ENCODE results near the gene NAPEPLD. TPM values are rescaled to one million over a fixed set of nuclear protein-coding genes. Genes with fewer than 3 reads are reported as not detected.

NAPEPLD gene
- total RNA-seq, 1 experiment from 2014 or later: 14.8 TPM

- intact Hi-C loops (cut with micrococcal nuclease; ENCODE audit: unreplicated experiment): no loop called here
- ChIA-PET CTCF (no interaction called here), POLR2A (ENCODE audit: low non-redundant PET) (no interaction called here)
- no peak overlapping the region for H3K4me3 ChIP-seq (ENCODE audit: low read depth, low read length, poor library complexity, severe bottlenecking)
- H3K27me3 ChIP-seq (replicated peaks; ENCODE audit: insufficient read depth, low read depth, low read length, poor library complexity): no peaks in the 10 kb centered on the region
- no TSS peak for BruUV-seq (replicated peaks)
- peaks cover 10% of the 10 kb centered on the region for H3K36me3 ChIP-seq (ENCODE audit: insufficient read depth, low read length, poor library complexity, severe bottlenecking)
- H3K4me1 ChIP-seq (ENCODE audit: insufficient read depth, low read length, poor library complexity, severe bottlenecking): no peaks in the 10 kb centered on the region
- TF ChIP-seq CTCF (conservative IDR thresholded peaks at IDR 0.05; ENCODE audit: low read depth, low read length) (no peak), EZH2 (IDR thresholded peaks at IDR 0.05; ENCODE audit: borderline replicate concordance, low read depth, low read length, poor library complexity, severe bottlenecking) (no peak)
- H3K9me3 ChIP-seq (ENCODE audit: low read depth, low read length, poor library complexity, severe bottlenecking): no peaks in the 10 kb centered on the region
- no peak overlapping the region for H3K27ac ChIP-seq (ENCODE audit: low read depth, low read length, poor library complexity, severe bottlenecking)
- no peak for DNase-seq (ENCODE audit: low spot score)
These were observed 31.9 kb downstream of the NAPEPLD start for GRCh38 chr7:103116991-103117390.

- H3K36me3 ChIP-seq (ENCODE audit: insufficient read depth, low read length, poor library complexity, severe bottlenecking): peaks cover 10% of the 10 kb centered on the region
- BruUV-seq (replicated peaks): no TSS peak
- intact Hi-C loops (cut with micrococcal nuclease; ENCODE audit: unreplicated experiment): no loop called here
- ChIA-PET POLR2A (ENCODE audit: low non-redundant PET) (no interaction called here), CTCF (no interaction called here)
- H3K27me3 ChIP-seq (replicated peaks; ENCODE audit: insufficient read depth, low read depth, low read length, poor library complexity): no peaks in the 10 kb centered on the region
- H3K9me3 ChIP-seq (ENCODE audit: low read depth, low read length, poor library complexity, severe bottlenecking): no peaks in the 10 kb centered on the region
- H3K4me3 ChIP-seq (ENCODE audit: low read depth, low read length, poor library complexity, severe bottlenecking): no peak overlapping the region
- no peak for DNase-seq (ENCODE audit: low spot score)
- TF ChIP-seq EZH2 (IDR thresholded peaks at IDR 0.05; ENCODE audit: borderline replicate concordance, low read depth, low read length, poor library complexity, severe bottlenecking) (no peak), CTCF (conservative IDR thresholded peaks at IDR 0.05; ENCODE audit: low read depth, low read length) (no peak)
- H3K27ac ChIP-seq (ENCODE audit: low read depth, low read length, poor library complexity, severe bottlenecking): no peak overlapping the region
- H3K4me1 ChIP-seq (ENCODE audit: insufficient read depth, low read length, poor library complexity, severe bottlenecking): no peaks in the 10 kb centered on the region
These were observed 32.4 kb downstream of the NAPEPLD start for GRCh38 chr7:103116511-103116910.

GRCh38 chr7:103115771-103116170, 33.1 kb downstream of the NAPEPLD start:
- no peaks in the 10 kb centered on the region for H3K9me3 ChIP-seq (ENCODE audit: low read depth, low read length, poor library complexity, severe bottlenecking)
- POLR2A ChIA-PET (ENCODE audit: low non-redundant PET): no interaction called here
- intact Hi-C loops (cut with micrococcal nuclease; ENCODE audit: unreplicated experiment): no loop called here
- H3K4me1 ChIP-seq (ENCODE audit: insufficient read depth, low read length, poor library complexity, severe bottlenecking): no peaks in the 10 kb centered on the region
- no peak overlapping the region for H3K4me3 ChIP-seq (ENCODE audit: low read depth, low read length, poor library complexity, severe bottlenecking)
- H3K27me3 ChIP-seq (replicated peaks; ENCODE audit: insufficient read depth, low read depth, low read length, poor library complexity): no peaks in the 10 kb centered on the region
- CTCF ChIA-PET: no interaction called here
- BruUV-seq (replicated peaks): no TSS peak
- H3K27ac ChIP-seq (ENCODE audit: low read depth, low read length, poor library complexity, severe bottlenecking): no peak overlapping the region
- DNase-seq (ENCODE audit: low spot score): no peak
- H3K36me3 ChIP-seq (ENCODE audit: insufficient read depth, low read length, poor library complexity, severe bottlenecking): peaks cover 7% of the 10 kb centered on the region
- TF ChIP-seq EZH2 (IDR thresholded peaks at IDR 0.05; ENCODE audit: borderline replicate concordance, low read depth, low read length, poor library complexity, severe bottlenecking) (no peak), CTCF (conservative IDR thresholded peaks at IDR 0.05; ENCODE audit: low read depth, low read length) (no peak)
